T-helper 1 cell (primary cell): ENCODE data around the gene LRRC36.

Experiments
- DNase-seq, 5 donors: peaks; one replicate each; pipeline ENCODE4 v3.0.0-alpha.2; 2012 to 2020

The LRRC36 gene

DNA sequence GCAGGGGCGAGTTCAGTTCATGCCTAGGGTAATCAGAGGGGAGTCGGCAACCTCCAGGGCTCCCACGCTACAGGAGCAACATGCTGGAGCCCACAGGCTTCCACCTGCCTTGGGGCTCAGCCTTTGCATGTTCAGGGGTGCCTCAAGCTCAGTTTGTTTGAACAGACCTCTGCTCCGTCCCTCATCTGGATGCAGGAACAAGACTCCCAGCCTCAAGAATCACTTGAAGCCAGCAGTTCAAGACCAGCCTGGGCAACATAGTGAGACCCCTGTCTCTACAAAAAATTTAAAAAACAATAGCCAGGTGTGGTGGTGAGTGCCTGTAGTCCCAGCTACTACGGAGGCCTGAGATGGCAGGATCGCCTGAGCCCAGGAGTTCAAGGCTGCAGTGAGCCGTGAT, 99.4 kb downstream of the LRRC36 start:
- DNase-seq, result no peak

GRCh38 chr16:67426950-67427349, 100.3 kb downstream of the LRRC36 start:
- no peak for DNase-seq

GRCh38 chr16:67428146-67428731, 101.6 kb downstream of the LRRC36 start:
- peak in 4 of 5 donors; percentile 28 to 46 (median 30) for DNase-seq

GRCh38 chr16:67429053-67429798, 102.6 kb downstream of the LRRC36 start:
- no peak for DNase-seq

DNA sequence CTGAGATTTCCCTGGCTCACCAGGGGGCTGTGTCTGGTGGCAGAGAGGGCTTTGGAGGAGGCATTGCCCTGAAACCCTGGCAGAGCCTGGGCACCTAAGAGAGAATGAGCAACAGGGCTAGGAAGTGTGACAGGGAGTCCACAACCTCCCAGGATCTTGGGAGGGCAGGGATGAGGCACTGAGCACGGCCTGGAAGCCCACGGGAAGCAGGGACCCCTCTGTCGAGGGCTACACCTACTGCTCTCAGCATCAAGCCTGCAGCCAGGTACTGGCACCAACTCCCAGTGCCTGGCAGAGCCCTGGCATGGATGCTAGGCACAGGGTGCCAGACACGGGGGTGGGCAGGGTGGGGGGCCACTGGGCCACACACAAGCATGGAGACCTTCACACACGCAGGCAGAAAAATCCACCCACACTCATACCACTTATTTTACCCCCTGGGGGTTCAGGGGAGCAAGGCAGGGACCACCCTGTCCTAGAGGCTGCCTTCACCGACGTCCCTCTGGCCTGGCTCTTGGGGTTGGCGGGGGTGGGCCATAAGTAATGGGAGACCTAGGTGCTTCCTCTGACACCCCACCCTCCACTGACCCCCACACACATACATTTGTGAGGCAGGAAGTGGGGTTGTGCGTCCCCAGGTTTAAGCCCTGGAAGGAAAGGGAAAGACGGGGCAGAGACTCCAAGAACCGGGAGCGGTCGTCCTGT, 103.3 kb downstream of the LRRC36 start:
- DNase-seq, result no peak

DNA sequence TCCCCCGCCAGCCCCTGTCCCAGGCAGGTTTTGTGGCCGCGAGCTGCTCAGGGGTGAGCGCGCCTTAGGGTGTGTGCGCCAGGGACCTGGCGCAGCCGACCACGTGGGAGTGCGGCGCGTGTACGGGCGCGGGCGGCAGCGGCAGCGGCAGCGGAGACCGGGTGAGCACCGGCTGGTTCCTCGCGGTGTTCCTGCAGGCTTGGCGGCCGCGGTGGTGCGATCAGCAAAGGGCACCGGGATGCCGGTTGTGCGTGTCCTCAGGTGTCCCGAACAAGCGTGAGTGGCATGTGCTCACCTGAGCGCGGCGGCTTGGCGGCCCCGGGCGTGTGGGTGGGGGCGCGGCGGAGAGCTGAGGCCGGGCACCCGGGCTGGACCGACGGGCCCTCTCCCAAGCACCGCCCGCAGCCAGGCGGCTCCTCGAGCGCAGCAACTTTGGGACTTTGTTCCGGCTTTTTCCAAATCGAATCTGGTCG, 103.9 kb downstream of the LRRC36 start:
- peak in 1 of 5 donors; percentile 4 for DNase-seq

DNA sequence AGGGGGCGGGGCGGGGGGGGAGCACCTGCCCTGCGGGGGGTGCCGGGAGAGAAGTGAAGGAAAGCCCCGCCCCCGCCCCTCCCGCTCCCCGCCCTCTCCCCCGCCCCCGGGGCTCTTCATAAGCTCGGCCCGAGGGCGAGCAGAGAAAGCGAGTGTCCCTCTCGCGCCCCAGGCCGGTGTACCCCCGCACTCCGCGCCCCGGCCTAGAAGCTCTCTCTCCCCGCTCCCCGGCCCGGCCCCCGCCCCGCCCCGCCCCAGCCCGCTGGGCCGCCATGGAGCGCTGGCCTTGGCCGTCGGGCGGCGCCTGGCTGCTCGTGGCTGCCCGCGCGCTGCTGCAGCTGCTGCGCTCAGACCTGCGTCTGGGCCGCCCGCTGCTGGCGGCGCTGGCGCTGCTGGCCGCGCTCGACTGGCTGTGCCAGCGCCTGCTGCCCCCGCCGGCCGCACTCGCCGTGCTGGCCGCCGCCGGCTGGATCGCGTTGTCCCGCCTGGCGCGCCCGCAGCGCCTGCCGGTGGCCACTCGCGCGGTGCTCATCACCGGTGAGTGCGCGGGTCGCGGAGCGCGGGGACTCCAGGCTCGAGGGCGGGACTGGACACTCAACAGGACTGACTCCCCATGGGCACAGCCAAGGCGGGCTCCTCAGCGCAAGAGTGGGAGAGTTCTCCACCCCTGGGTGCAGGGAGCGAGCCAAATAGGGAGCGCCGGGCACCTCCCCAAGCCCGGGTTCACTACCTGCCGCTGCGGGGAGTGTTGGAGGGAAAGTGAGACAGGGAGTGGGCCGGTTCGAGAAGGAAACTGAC, 104.6 kb downstream of the LRRC36 start, which contains the start of gene HSD11B2:
TSS of gene HSD11B2 (plus strand) at position 145 of the 798 bp plus-strand sequence. CDS start at position 273, 128 bp downstream.
- DNase-seq, result peak in 1 of 5 donors; percentile 9

DNA sequence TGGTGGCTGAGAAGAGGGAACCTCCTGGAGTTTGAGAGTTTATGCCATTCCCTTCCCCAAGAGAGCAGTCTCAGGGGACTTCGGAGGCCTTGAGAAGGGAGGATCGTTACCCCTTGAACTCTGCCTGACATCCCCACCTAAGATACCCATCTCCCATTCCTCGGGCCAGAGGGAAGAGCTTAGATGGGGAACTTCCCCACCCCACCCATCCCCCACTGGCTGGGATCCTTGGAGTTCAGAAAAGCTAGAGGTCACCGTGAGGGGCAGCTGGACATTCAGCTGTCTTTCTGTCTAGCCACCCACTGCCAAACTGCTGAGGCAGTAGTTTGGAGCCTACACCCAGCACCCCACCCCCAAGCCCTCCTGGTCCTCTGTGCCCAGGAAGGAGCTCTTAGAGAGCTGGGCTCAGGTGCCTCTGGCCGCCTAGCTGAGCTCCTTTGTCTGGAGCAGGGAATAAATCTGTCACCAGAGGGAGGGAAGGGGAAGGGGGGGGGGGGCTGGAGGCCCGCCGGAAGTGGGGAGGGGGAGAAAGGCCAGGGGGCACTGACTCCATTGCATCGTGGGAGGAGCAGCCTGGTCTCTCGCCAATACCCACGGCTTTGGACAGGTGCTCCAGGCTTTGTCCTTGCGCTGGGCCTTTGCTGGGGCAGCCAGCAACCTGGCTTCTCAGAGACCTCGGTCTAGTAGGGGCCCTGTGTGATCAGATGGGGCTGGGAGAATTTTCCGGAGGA, 105.3 kb downstream of the LRRC36 start:
- no peak for DNase-seq

DNA sequence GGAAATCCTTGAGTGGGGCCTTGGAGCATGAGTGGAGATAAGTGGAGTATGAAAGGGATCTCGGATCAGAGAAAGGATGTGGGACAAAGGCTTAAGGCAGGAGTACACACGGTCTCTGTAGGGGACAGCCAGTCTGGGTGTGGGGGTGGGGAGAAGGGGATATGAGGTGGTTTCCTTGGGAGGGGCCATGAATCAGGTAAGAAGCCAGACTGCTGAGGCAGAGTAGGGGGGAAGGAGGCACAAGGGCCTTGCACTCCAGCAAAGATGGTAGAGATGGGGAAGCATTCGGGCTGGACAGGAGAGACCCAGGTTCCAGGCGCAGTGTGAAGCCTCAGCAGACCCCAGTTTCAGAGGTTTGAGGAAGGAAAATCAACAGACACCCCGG, 105.9 kb downstream of the LRRC36 start:
- no peak for DNase-seq

- DNase-seq, result no peak
Measured at GRCh38 chr16:67433131-67433719, 106.6 kb downstream of the LRRC36 start.
